Transverse colon (tissue), 3 donors: ENCODE results near the gene AATK.

Experiments used
- EP300 ChIP-seq: sonication (generic); formaldehyde crosslinking; IDR thresholded peaks from one replicate; pipeline ENCODE4 v1.6.1; 2017; ENCODE audit warnings: antibody characterized with exemption, low read depth
- POLR2A ChIP-seq: fragments of 450-650 bp; IDR thresholded peaks from one replicate; pipeline ENCODE4 v1.6.1; 2016; ENCODE audit warnings: antibody characterized with exemption, mild to moderate bottlenecking, moderate library complexity
- TF ChIP-seq, protein P1 (sequence below), 5 experiments: fragments of 200-600 bp in 3 of 5; fragments of 450-650 bp in 2 of 5; sonication (generic) in 3 of 5; IDR thresholded peaks; 1 replicate in 2 of 5; 2 replicates in 3 of 5; pipeline ENCODE4 v1.5.1; 2016 to 2017; ENCODE audit warnings: antibody characterized with exemption in 5 of 5, inconsistent platforms in 3 of 5, mild to moderate bottlenecking in 2 of 5, moderate library complexity in 1 of 5

DNA sequence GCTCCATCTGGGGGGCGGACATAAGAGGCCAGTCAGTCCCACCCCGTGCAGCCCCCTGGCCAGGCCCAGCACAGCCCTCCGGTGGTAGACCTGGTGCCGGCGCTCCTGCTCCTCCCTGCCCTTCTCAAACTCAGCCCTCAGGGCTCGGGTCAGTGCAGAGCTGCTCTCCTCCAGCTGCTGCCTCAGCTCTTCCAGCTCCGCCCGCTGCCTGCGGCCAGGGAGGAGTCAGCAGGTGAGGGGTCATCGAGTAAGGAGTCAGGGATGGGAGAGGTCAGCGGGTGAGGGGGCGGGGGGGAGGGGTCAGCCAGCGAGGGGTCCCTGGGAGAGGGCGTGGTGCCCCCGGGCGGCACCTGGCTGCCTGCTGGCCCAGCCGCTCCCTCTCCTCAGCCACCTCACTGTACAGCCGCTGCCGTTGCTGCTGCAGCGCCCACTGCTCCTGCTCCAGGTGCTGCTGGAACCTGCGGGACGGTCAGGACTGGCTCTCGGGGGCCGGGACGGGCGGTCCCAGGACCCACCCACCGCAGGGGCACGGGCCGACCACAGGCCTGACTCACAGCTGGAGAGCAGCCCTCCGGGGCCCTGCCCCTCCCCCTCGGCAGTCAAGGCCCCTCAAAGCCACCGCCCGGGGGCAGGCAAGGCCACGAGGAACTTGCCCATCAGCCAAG is 26.5 kb upstream of the AATK start:
- TF ChIP-seq, protein P1, sequence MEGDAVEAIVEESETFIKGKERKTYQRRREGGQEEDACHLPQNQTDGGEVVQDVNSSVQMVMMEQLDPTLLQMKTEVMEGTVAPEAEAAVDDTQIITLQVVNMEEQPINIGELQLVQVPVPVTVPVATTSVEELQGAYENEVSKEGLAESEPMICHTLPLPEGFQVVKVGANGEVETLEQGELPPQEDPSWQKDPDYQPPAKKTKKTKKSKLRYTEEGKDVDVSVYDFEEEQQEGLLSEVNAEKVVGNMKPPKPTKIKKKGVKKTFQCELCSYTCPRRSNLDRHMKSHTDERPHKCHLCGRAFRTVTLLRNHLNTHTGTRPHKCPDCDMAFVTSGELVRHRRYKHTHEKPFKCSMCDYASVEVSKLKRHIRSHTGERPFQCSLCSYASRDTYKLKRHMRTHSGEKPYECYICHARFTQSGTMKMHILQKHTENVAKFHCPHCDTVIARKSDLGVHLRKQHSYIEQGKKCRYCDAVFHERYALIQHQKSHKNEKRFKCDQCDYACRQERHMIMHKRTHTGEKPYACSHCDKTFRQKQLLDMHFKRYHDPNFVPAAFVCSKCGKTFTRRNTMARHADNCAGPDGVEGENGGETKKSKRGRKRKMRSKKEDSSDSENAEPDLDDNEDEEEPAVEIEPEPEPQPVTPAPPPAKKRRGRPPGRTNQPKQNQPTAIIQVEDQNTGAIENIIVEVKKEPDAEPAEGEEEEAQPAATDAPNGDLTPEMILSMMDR (IDR thresholded peaks at IDR 0.05) = no peak
- no peak for TF ChIP-seq EP300
- no peak for TF ChIP-seq POLR2A
